Ovary (tissue), 9 donors: ENCODE results near the gene ZNF667. TPM values are rescaled to one million over a fixed set of nuclear protein-coding genes. Genes with fewer than 3 reads are reported as not detected.
A peak's percentile ranks its signal among the peaks of the same experiment; 100 is the strongest.

Experiments
- DNase-seq, 5 donors: peaks; one replicate each; pipeline ENCODE4 v3.0.0-alpha.2; 2019 to 2020
- H3K27ac ChIP-seq, 2 donors: fragments of 200-600 bp; one replicate each; pipeline versions ENCODE4 v1.5.1 to v1.8.0; 2019 to 2022
- H3K27me3 ChIP-seq: fragments of 200-600 bp; one replicate; pipeline ENCODE4 v1.8.0; 2022
- H3K36me3 ChIP-seq: fragments of 200-600 bp; sonication (generic); one replicate; pipeline ENCODE4 v1.5.1; 2019
- H3K4me1 ChIP-seq: one replicate; pipeline ENCODE4 v1.8.1; 2013; ENCODE audit warnings: mild to moderate bottlenecking, moderate library complexity; ENCODE audit not compliant: insufficient read depth
- H3K4me3 ChIP-seq: fragments of 200-600 bp; sonication (generic); one replicate; pipeline ENCODE4 v1.5.1; 2017
- H3K9me3 ChIP-seq, 2 donors: fragments of 200-600 bp in 1 of 2; sonication (generic) in 1 of 2; one replicate each; pipeline versions ENCODE4 v1.5.1 to v1.8.1; 2013 to 2019; ENCODE audit warnings: mild to moderate bottlenecking in 1 of 2, moderate library complexity in 1 of 2
- CTCF ChIP-seq, 3 donors: fragments of 450-650 bp in 2 of 3; fragments of 200-600 bp in 1 of 3; IDR thresholded peaks; one replicate each; pipeline versions ENCODE4 v1.5.1 to v1.8.0; 2016 to 2022; ENCODE audit warnings: antibody characterized with exemption in 3 of 3, mild to moderate bottlenecking in 1 of 3
- EP300 ChIP-seq: sonication (generic); formaldehyde crosslinking; IDR thresholded peaks from one replicate; pipeline ENCODE4 v1.6.1; 2017; ENCODE audit warnings: antibody characterized with exemption
- POLR2A ChIP-seq: fragments of 450-650 bp; IDR thresholded peaks from one replicate; pipeline ENCODE4 v1.6.1; 2017; ENCODE audit warnings: antibody characterized with exemption, mild to moderate bottlenecking, moderate library complexity
- WGBS, 3 donors: extraction: QIAGEN DNeasy Blood & Tissue Kit in 1 of 3; methylation state at CpG; one replicate each; pipeline versions ENCODE4 v1.1.5 to v1.1.7; 2013 to 2017; 5-methylcytosine and 5-hydroxymethylcytosine counted together
- intact Hi-C, 4 donors: fragments of 100-400 bp; cut with DNase I; formaldehyde crosslinking; loops; one replicate each; pipeline versions ENCODE4 v1.11.0 to v1.15.1; 2022 to 2023
- polyA plus RNA-seq, 2 donors: library from polyadenylated mRNA; stranded (reverse); fragments of 200-250 nt in 1 of 2; fragments of 350-450 nt in 1 of 2; fragmentation: Illumina TruSeq in 1 of 2; extraction: RNeasy Lipid Tissue Mini Kit (QIAGEN cat#74804) in 1 of 2; gene quantifications; one replicate each; pipeline ENCODE4 v1.2.3, GENCODE V29; 2013 to 2014
- total RNA-seq, 7 donors: library from RNA; depleted of rRNA in 2 of 7; stranded (reverse); fragments of >200 nt in 2 of 7; fragmentation: NEBNext Ultra II Directional in 3 of 7; extraction: Animal tissue kit (Norgen Biotek cat#: 25700) in 3 of 7; gene quantifications; one replicate each; pipeline versions ENCODE4 v1.1.0 to v1.2.4, GENCODE V29; 2016 to 2023
- donor health status: DM: no; HTN: no; CAD: no; lungs with moderate emphysema.
- donor health status: DM: no; HTN: no; CAD: no.
- donor health status: Bipolar disorder and iron deficiency.
- donor health status: DM: yes; HTN: yes; CAD: no.
- donor health status: DM: no; HTN: no; CAD: no.
- donor health status: DM: yes; HTN: yes; CAD: no.

The ZNF667 gene
- total and polyA plus RNA-seq, 9 donors = 4.5 to 12.8 (median 9.8) TPM

- intact Hi-C loops = no loop called here
- WGBS, 3 donors = 96 to 97% (median 97%) methylated on average over 2 of the region's 2 CpGs
- peaks cover 0 to 6% of the 10 kb centered on the region in 2 donors for H3K9me3 ChIP-seq
Measured at GRCh38 chr19:56504581-56504980, 27.4 kb upstream of the ZNF667 start.

DNA sequence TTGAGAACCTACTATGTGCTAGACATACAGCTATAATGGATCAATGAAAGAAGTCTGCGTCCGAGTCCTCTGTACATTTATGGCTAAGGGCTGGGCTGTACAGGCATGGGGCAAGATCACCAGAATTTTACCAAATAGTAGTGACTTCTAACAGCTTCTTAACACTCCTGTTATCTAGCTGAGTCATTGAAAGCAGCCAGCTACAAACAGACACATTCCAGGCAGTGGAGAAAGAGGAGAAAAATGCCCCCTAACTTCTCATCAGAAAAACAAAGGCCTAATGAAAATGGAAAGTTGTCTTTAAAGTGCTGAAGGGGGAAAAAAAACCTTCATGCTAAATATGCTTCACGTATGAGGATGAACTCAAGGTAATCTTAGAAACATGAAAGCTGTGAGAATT is 14.3 kb upstream of the ZNF667 start:
- no peaks in the 10 kb centered on the region for H3K4me1 ChIP-seq
- peaks cover 2% of the 10 kb centered on the region for H3K36me3 ChIP-seq
- H3K27me3 ChIP-seq = no peaks in the 10 kb centered on the region
- TF ChIP-seq EP300 (no peak), POLR2A (no peak), CTCF (IDR thresholded peaks at IDR 0.05) (no peak)
- intact Hi-C loops = no loop called here
- H3K4me3 ChIP-seq = no peak overlapping the region
- H3K9me3 ChIP-seq = peaks cover 10 to 46% of the 10 kb centered on the region in 2 donors
- no peak for DNase-seq
- WGBS, 3 donors = 75 to 81% (median 78%) methylated on average over 3 of the region's 3 CpGs
- H3K27ac ChIP-seq = no peak overlapping the region

More at GRCh38 chr19:56504581-56504980, 27.4 kb upstream of the ZNF667 start:
- H3K27ac ChIP-seq = no peak overlapping the region
- no peak for DNase-seq
- peaks cover 4% of the 10 kb centered on the region for H3K4me1 ChIP-seq
- no peaks in the 10 kb centered on the region for H3K36me3 ChIP-seq
- no peak for TF ChIP-seq POLR2A
- no peak for TF ChIP-seq EP300
- no peak for TF ChIP-seq CTCF (IDR thresholded peaks at IDR 0.05)
- no peak overlapping the region for H3K4me3 ChIP-seq
- H3K27me3 ChIP-seq = no peaks in the 10 kb centered on the region

- no peak for TF ChIP-seq CTCF (IDR thresholded peaks at IDR 0.05)
- no peak for TF ChIP-seq EP300
- peak; percentile 62 for TF ChIP-seq POLR2A
- Histone ChIP-seq H3K4me3 (peak overlapping the region; percentile 68), H3K36me3 (no peaks in the 10 kb centered on the region), H3K4me1 (peaks cover 8% of the 10 kb centered on the region), H3K27ac (peak overlapping the region; percentile 56 to 85), H3K27me3 (no peaks in the 10 kb centered on the region), H3K9me3 (peaks cover 0 to 27% of the 10 kb centered on the region in 2 donors)
- WGBS, 3 donors = 0 to 1% (median 0%) methylated on average over 79 to 80 of the region's 80 CpGs
- DNase-seq = peak; percentile 89 to 92 (median 92)
- intact Hi-C loops = no loop called here
Measured at GRCh38 chr19:56477429-56478338, 539 bp upstream of the ZNF667 start.

DNA sequence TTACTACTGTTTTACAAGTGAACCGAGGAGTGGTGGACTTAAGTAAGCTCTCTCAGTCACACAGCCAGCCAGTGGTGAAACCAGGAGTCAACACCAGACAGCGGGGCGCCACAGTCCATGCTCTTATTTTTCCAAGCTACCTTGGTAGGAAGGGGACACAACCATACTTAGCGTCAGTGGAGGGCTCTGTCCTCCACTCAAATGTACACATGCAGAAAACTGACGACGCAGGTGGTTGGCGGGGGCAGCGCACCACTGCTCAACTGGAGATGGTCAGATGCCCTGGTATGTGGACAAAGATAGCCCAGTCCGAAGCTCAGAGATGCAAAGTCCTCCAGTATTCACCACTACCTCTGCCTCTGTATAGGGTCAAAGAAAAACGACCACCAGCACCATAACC is 1.1 kb downstream of the ZNF667 start:
- peaks cover 8% of the 10 kb centered on the region for H3K4me1 ChIP-seq
- H3K4me3 ChIP-seq = no peak overlapping the region
- TF ChIP-seq CTCF (IDR thresholded peaks at IDR 0.05) (no peak), POLR2A (no peak), EP300 (no peak)
- H3K36me3 ChIP-seq = no peaks in the 10 kb centered on the region
- peak in 1 of 5 donors; percentile 21 for DNase-seq
- intact Hi-C loops = no loop called here
- H3K27me3 ChIP-seq = no peaks in the 10 kb centered on the region
- peaks cover 0 to 42% of the 10 kb centered on the region in 2 donors for H3K9me3 ChIP-seq
- 86 to 89% (median 87%) methylated on average over 10 of the region's 10 CpGs for WGBS, 3 donors
- H3K27ac ChIP-seq = no peak overlapping the region
